Heart right ventricle (tissue), 16 donors: ENCODE measurements around the gene BET1. TPM values are rescaled to one million over a fixed set of nuclear protein-coding genes. Genes with fewer than 3 reads are reported as not detected.

ENCODE experiments used
- ATAC-seq, 8 donors: fragments of 200-7000 bp; cut with Tn5 transposase; one replicate each; pipeline ENCODE4 v1.9.1; 2020; ENCODE audit warnings: mild to moderate bottlenecking in 8 of 8, moderate library complexity in 8 of 8, moderate number of reproducible peaks in 1 of 8
- DNase-seq, 2 donors: peaks; one replicate each; pipeline ENCODE4 v3.0.0-alpha.2; 2020
- H3K27ac ChIP-seq, 10 donors: fragments of 200-600 bp; sonication (generic) in 2 of 10; one replicate each; pipeline versions ENCODE4 v1.5.0 to v1.8.0; 2020 to 2022; ENCODE audit warnings: mild to moderate bottlenecking in 3 of 10
- H3K27me3 ChIP-seq, 7 donors: fragments of 200-600 bp; one replicate each; pipeline ENCODE4 v1.8.0; 2021 to 2022; ENCODE audit warnings: mild to moderate bottlenecking in 2 of 7
- H3K36me3 ChIP-seq, 9 donors: fragments of 200-600 bp; sonication (generic) in 1 of 9; one replicate each; pipeline versions ENCODE4 v1.5.0 to v1.8.0; 2020 to 2022; ENCODE audit warnings: mild to moderate bottlenecking in 2 of 9
- H3K4me1 ChIP-seq, 9 donors: fragments of 200-600 bp; sonication (generic) in 1 of 9; one replicate each; pipeline versions ENCODE4 v1.5.0 to v1.8.0; 2020 to 2022; ENCODE audit warnings: mild to moderate bottlenecking in 4 of 9
- H3K4me3 ChIP-seq, 10 donors: fragments of 200-600 bp; sonication (generic) in 2 of 10; one replicate each; pipeline versions ENCODE4 v1.5.0 to v1.8.0; 2020 to 2022; ENCODE audit warnings: mild to moderate bottlenecking in 7 of 10, moderate library complexity in 2 of 10
- H3K9me3 ChIP-seq, 11 donors: fragments of 200-600 bp in 10 of 11; sonication (generic) in 2 of 11; one replicate each; pipeline versions ENCODE4 v1.5.0 to v1.8.0; 2013 to 2022; ENCODE audit warnings: mild to moderate bottlenecking in 2 of 11, control low read depth in 1 of 11, moderate library complexity in 1 of 11
- WGBS, 2 donors: extraction: QIAGEN DNeasy Blood & Tissue Kit; methylation state at CpG; one replicate each; pipeline ENCODE4 v1.1.7; 2013; ENCODE audit warnings: inconsistent platforms in 1 of 2; 5-methylcytosine and 5-hydroxymethylcytosine counted together
- intact Hi-C, 10 donors: fragments of 100-400 bp; cut with DNase I; formaldehyde crosslinking; loops; one replicate each; pipeline versions ENCODE4 v1.11.1 to v1.14.2; 2022
- polyA plus RNA-seq, 2 donors: library from polyadenylated mRNA; stranded (reverse); fragments of 200-250 nt; gene quantifications; one replicate each; pipeline ENCODE4 v1.2.3, GENCODE V29; 2013
- total RNA-seq, 10 donors: library from RNA; stranded (reverse); fragmentation: NEBNext Ultra II Directional in 3 of 10; extraction: Animal tissue kit (Norgen Biotek cat#: 25700) in 3 of 10; gene quantifications; one replicate each; pipeline versions ENCODE4 v1.2.1 to v1.2.4, GENCODE V29; 2021 to 2023
- TF ChIP-seq, protein P1 (sequence below), 9 donors: fragments of 200-600 bp; sonication (generic) in 2 of 9; IDR thresholded peaks; one replicate each; pipeline versions ENCODE4 v1.5.0 to v1.8.0; 2021 to 2022; ENCODE audit warnings: antibody characterized with exemption in 9 of 9, mild to moderate bottlenecking in 5 of 9, moderate library complexity in 1 of 9
- donor health status: Arrhythmogenic right ventricular cardiomyopathy.
- donor health status: ischemic (EF 13 %, LVEDD 7.1; RV severe dilation, severe dysfunction).
- donor health status: healthy with polysubstance abuse.
- donor health status: DM: no; HTN: yes; CAD: no.
- donor health status: DM: no; HTN: no; CAD: no.
- donor health status: ischemic (EF 25% LVEDD 6.9; RV normal size, moderate dysfunction).
- donor health status: ischemic (EF 25% LVEDD 5.7; RV mildly dilated, moderate dysfunction).
- donor health status: healthy.
- donor health status: DM: yes; HTN: yes; CAD: no.
- donor health status: Ischemic cardiomyopathy.
- donor health status: ischemic (EF 35%, LVEDD 5.7; RV mildly dilated, moderate dysfunction).
- donor health status: nonischemic (EF 11% LVEDD 7.7; RV severe dilation, severe dysfunction).
- donor health status: DM: yes; HTN: yes; CAD: no.
- donor health status: PGD.
- donor health status: ischemic (EF 29% LVEDD 5.4; RV normal size, mild dysfunction).
- donor health status: nonischemic (EF 23%, LVEDD 6.1; RV moderate dilation, normal function).

The BET1 gene
- total and polyA plus RNA-seq, 12 donors, result 6.9 to 20.2 (median 11.7) TPM

GRCh38 chr7:93957767-93958166 lies 46.4 kb downstream of the BET1 start:
- TF ChIP-seq, protein P1, sequence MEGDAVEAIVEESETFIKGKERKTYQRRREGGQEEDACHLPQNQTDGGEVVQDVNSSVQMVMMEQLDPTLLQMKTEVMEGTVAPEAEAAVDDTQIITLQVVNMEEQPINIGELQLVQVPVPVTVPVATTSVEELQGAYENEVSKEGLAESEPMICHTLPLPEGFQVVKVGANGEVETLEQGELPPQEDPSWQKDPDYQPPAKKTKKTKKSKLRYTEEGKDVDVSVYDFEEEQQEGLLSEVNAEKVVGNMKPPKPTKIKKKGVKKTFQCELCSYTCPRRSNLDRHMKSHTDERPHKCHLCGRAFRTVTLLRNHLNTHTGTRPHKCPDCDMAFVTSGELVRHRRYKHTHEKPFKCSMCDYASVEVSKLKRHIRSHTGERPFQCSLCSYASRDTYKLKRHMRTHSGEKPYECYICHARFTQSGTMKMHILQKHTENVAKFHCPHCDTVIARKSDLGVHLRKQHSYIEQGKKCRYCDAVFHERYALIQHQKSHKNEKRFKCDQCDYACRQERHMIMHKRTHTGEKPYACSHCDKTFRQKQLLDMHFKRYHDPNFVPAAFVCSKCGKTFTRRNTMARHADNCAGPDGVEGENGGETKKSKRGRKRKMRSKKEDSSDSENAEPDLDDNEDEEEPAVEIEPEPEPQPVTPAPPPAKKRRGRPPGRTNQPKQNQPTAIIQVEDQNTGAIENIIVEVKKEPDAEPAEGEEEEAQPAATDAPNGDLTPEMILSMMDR (IDR thresholded peaks at IDR 0.05), result no peak
- 98% methylated on average over 1 of the region's 1 CpG for WGBS, 2 donors
- Histone ChIP-seq H3K27ac (no peak overlapping the region), H3K9me3 (no peaks in the 10 kb centered on the region), H3K36me3 (no peaks in the 10 kb centered on the region), H3K4me3 (no peak overlapping the region), H3K4me1 (peaks cover 0 to 5% (median 0%) of the 10 kb centered on the region in 9 donors), H3K27me3 (no peaks in the 10 kb centered on the region)
- intact Hi-C loops, result no loop called here
- DNase-seq (no peak), ATAC-seq (no peak)

DNA sequence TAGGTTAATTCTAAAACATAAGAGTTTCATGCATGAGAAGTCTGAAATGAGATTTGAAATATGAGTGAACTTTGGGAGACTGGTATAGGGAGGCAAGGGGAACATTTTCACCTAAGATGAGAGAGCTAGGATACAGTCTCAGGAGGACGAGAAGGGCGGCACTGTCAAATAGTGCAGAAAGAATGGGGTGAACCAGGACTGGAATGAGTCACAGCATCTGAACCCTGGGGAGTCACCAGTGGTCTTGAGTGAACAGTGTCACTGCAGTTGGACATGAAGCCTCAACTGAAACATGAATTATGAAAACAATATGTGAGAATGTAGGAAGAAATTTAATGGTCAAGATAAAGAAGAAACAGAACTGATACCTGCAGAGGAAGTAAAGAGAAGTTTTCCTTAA lies 48.9 kb downstream of the BET1 start:
- no peaks in the 10 kb centered on the region for H3K36me3 ChIP-seq
- ATAC-seq (no peak), DNase-seq (no peak)
- intact Hi-C loops, result no loop called here
- TF ChIP-seq, protein P1 (IDR thresholded peaks at IDR 0.05), result no peak
- peaks cover 0 to 5% (median 0%) of the 10 kb centered on the region in 9 donors for H3K4me1 ChIP-seq
- H3K27ac ChIP-seq, result no peak overlapping the region
- 94 to 98% methylated on average over 2 of the region's 2 CpGs for WGBS, 2 donors
- no peaks in the 10 kb centered on the region for H3K9me3 ChIP-seq
- no peaks in the 10 kb centered on the region for H3K27me3 ChIP-seq
- H3K4me3 ChIP-seq, result no peak overlapping the region

DNA sequence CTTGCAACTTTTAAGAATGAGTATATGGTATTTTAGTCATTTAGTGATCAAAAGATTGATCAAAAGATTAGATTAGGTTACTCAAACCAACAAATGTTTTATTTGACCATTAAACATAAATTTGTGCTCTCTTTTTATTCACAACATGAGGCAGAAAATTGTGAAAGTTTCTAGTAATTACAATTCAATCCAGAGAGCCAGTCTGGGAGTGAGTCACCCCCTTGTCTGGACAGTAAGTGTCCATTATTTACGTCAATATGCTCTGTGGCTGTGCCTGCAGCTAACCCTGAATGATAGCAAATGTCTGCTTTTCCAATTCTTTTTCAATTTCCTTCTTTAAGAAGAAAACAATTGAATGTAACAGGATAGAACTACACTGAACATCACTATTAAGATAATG lies 54.7 kb downstream of the BET1 start:
- H3K36me3 ChIP-seq, result no peaks in the 10 kb centered on the region
- H3K27me3 ChIP-seq, result no peaks in the 10 kb centered on the region
- DNase-seq (no peak), ATAC-seq (peak in 2 of 8 donors; percentile 49 to 71)
- WGBS, 2 donors, result 68 to 83% methylated on average over 1 of the region's 1 CpG
- H3K4me1 ChIP-seq, result peaks cover 0 to 30% (median 19%) of the 10 kb centered on the region in 9 donors
- no peaks in the 10 kb centered on the region for H3K9me3 ChIP-seq
- no peak overlapping the region for H3K4me3 ChIP-seq
- TF ChIP-seq, protein P1 (IDR thresholded peaks at IDR 0.05), result no peak
- H3K27ac ChIP-seq, result peak overlapping the region in 4 of 10 donors; percentile 19 to 60 (median 32)
- intact Hi-C loops, result loop anchor here in 1 of 10 donors (1.0 kb wide), 1 partner anchor 49 kb away; no protein-coding TSS in a partner anchor

GRCh38 chr7:93948873-93949272 lies 55.3 kb downstream of the BET1 start:
- intact Hi-C loops, result loop anchor here in 1 of 10 donors (1.0 kb wide), 1 partner anchor 49 kb away; no protein-coding TSS in a partner anchor
- H3K27ac ChIP-seq, result peak overlapping the region in 3 of 10 donors; percentile 19 to 60 (median 45)
- ATAC-seq (no peak), DNase-seq (no peak)
- no peaks in the 10 kb centered on the region for H3K36me3 ChIP-seq
- H3K4me1 ChIP-seq, result peaks cover 0 to 36% (median 22%) of the 10 kb centered on the region in 9 donors
- TF ChIP-seq, protein P1 (IDR thresholded peaks at IDR 0.05), result no peak
- no peak overlapping the region for H3K4me3 ChIP-seq
- WGBS, 2 donors, result 43 to 54% methylated on average over 2 of the region's 2 CpGs
- H3K27me3 ChIP-seq, result no peaks in the 10 kb centered on the region
- no peaks in the 10 kb centered on the region for H3K9me3 ChIP-seq
